ENCODE results near the gene UBAC2.

Gene UBAC2

GRCh38 chr13:99298056-99298455, 97.4 kb downstream of the UBAC2 start:
- DNase-seq: no peak

GRCh38 chr13:99299256-99299919, 98.7 kb downstream of the UBAC2 start:
- DNase-seq: no peak

- DNase-seq: no peak
Measured at GRCh38 chr13:99299920-99300341, 99.3 kb downstream of the UBAC2 start.

- DNase-seq: no peak
Measured at GRCh38 chr13:99301056-99301838, 100.6 kb downstream of the UBAC2 start.

- no peak for DNase-seq
Measured at GRCh38 chr13:99301913-99302636, 101.4 kb downstream of the UBAC2 start.

GRCh38 chr13:99302637-99303505, 102.2 kb downstream of the UBAC2 start:
- DNase-seq: no peak

- DNase-seq: peak; percentile 70 to 81
Measured at GRCh38 chr13:99303863-99304521, 103.3 kb downstream of the UBAC2 start.

- DNase-seq: no peak
Measured at GRCh38 chr13:99304541-99304940, 103.9 kb downstream of the UBAC2 start.

- no peak for DNase-seq
Measured at GRCh38 chr13:99305158-99305557, 104.5 kb downstream of the UBAC2 start.

- no peak for DNase-seq
Measured at GRCh38 chr13:99305566-99305965, 104.9 kb downstream of the UBAC2 start.

GRCh38 chr13:99307247-99307646, 106.6 kb downstream of the UBAC2 start, which contains the start of gene GPR183:
GPR183 (minus strand) TSS chr13:99307399; CDS start chr13:99296145, 11,254 bp downstream.
- no peak for DNase-seq

GRCh38 chr13:99307648-99308339, 107.1 kb downstream of the UBAC2 start:
- peak; percentile 80 to 88 for DNase-seq

GRCh38 chr13:99308471-99309087, 107.9 kb downstream of the UBAC2 start:
- DNase-seq: no peak

- no peak for DNase-seq
Measured at GRCh38 chr13:99310382-99311031, 109.9 kb downstream of the UBAC2 start.

- DNase-seq: peak; percentile 50 to 67
Measured at GRCh38 chr13:99311137-99311536, 110.5 kb downstream of the UBAC2 start.

- DNase-seq: no peak
Measured at GRCh38 chr13:99311748-99312492, 111.3 kb downstream of the UBAC2 start.

- no peak for DNase-seq
Measured at GRCh38 chr13:99312493-99312883, 111.8 kb downstream of the UBAC2 start.

GRCh38 chr13:99313501-99313900, 112.8 kb downstream of the UBAC2 start:
- DNase-seq: no peak

- no peak for DNase-seq
Measured at GRCh38 chr13:99313941-99314340, 113.3 kb downstream of the UBAC2 start.
